Measurements from ENCODE around the gene PER1. TPM values are rescaled to one million over a fixed set of nuclear protein-coding genes. Genes with fewer than 3 reads are reported as not detected.

The PER1 gene
- total and polyA plus RNA-seq, 9 of the 15 experiments (the other 6 are each of a cell fraction or from before 2014, with no cell fraction given): 0.13 to 26.0 (median 3.4) TPM

DNA sequence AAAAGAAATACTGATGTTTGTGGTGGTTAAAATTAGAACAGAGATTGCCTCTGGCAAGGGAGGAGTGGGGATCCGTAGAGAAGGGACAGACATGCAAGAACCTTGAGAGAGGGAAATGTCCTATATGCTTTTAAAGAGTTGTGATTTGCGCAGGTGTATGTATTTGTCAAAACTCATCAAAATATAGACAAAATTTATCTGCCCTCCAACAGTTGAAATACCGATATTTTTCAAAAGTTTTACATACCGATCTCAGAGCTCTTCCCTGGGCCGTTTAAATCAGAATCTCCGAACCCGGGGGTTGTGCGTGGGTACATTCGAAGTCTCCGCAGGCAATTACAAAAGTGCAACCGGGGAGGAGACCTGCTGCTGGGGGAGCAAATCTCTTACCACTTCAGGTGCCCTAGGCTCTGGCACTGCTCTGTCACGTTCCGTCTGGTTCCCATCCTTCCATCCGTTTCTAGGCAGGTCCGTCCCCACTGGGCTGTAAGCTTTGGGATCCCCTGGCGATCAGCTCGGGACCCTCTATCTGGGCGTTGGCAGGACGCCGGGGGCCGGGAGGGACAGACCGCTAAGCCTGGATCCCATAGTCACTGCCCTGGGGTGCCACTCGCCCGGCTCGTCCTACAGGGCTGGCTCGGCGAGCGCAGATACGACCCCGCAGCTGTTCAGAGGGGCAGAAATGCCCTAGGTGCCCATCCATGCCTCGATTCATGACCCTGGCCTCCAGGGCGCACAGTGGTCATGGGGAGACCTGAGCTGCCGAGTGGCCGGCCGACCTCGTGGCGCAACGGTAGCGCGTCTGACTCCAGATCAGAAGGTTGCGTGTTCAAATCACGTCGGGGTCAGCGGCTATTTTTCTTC, 33.6 kb upstream of the PER1 start (continued):
- TF ChIP-seq, protein P1, sequence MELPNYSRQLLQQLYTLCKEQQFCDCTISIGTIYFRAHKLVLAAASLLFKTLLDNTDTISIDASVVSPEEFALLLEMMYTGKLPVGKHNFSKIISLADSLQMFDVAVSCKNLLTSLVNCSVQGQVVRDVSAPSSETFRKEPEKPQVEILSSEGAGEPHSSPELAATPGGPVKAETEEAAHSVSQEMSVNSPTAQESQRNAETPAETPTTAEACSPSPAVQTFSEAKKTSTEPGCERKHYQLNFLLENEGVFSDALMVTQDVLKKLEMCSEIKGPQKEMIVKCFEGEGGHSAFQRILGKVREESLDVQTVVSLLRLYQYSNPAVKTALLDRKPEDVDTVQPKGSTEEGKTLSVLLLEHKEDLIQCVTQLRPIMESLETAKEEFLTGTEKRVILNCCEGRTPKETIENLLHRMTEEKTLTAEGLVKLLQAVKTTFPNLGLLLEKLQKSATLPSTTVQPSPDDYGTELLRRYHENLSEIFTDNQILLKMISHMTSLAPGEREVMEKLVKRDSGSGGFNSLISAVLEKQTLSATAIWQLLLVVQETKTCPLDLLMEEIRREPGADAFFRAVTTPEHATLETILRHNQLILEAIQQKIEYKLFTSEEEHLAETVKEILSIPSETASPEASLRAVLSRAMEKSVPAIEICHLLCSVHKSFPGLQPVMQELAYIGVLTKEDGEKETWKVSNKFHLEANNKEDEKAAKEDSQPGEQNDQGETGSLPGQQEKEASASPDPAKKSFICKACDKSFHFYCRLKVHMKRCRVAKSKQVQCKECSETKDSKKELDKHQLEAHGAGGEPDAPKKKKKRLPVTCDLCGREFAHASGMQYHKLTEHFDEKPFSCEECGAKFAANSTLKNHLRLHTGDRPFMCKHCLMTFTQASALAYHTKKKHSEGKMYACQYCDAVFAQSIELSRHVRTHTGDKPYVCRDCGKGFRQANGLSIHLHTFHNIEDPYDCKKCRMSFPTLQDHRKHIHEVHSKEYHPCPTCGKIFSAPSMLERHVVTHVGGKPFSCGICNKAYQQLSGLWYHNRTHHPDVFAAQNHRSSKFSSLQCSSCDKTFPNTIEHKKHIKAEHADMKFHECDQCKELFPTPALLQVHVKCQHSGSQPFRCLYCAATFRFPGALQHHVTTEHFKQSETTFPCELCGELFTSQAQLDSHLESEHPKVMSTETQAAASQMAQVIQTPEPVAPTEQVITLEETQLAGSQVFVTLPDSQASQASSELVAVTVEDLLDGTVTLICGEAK (IDR thresholded peaks at IDR 0.05): peak; percentile 80
- TF ChIP-seq, protein P1 (CRISPR knock-in tag; IDR thresholded peaks at IDR 0.05): no peak
- TF ChIP-seq ZBTB7A (IDR thresholded peaks at IDR 0.05; ENCODE audit: borderline replicate concordance, control insufficient read depth, low read depth, low read length) (0 out of 2 replicates have a peak, but pooled peaks have one; percentile 23), SMARCA4 (IDR thresholded peaks at IDR 0.05) (no peak), YY1 (IDR thresholded peaks at IDR 0.05; ENCODE audit: borderline replicate concordance in 1 of 3, control insufficient read depth in 1 of 3, extremely low read depth in 1 of 3, insufficient read depth in 3 of 3, insufficient read length in 1 of 3, insufficient replicate concordance in 2 of 3, low read depth in 1 of 3, low read length in 2 of 3) (peak in 1 of 3 experiments; percentile 11), GATAD2B (IDR thresholded peaks at IDR 0.05; ENCODE audit: borderline replicate concordance) (no peak), ZNF583 (CRISPR knock-in tag; IDR thresholded peaks at IDR 0.05) (no peak), NFE2L1 (tag; IDR thresholded peaks at IDR 0.05; ENCODE audit: borderline replicate concordance, low read depth) (no peak), CEBPB (tag; IDR thresholded peaks at IDR 0.05) (peak; percentile 41; the same call in 1 of the 2 replicates), TBL1XR1 (IDR thresholded peaks at IDR 0.05; ENCODE audit: low read length in 2 of 2) (peak in 1 of 2 experiments; percentile 77; a peak in 1 of 4 replicates), POLR2G (IDR thresholded peaks at IDR 0.05; ENCODE audit: low read depth, low read length) (peak; percentile 63), ZC3H4 (CRISPR knock-in tag; IDR thresholded peaks at IDR 0.05; ENCODE audit: borderline replicate concordance) (no peak), RNF2 (IDR thresholded peaks at IDR 0.05) (no peak; the same call in 1 of the 2 replicates), ZNF444 (CRISPR knock-in tag; IDR thresholded peaks at IDR 0.05) (no peak), ZNF212 (CRISPR knock-in tag; IDR thresholded peaks at IDR 0.05) (no peak), ZNF175 (CRISPR knock-in tag; IDR thresholded peaks at IDR 0.05; ENCODE audit: low read depth) (no peak), ZBTB8A (IDR thresholded peaks at IDR 0.05; ENCODE audit: partially characterized antibody) (peak; percentile 70), KAT8 (IDR thresholded peaks at IDR 0.05; ENCODE audit: low read depth) (no peak), SRSF3 (IDR thresholded peaks at IDR 0.05; ENCODE audit: insufficient read depth, low read length) (no peak)

Data from K562 (cell line).